Mesothelial cell of epicardium (in vitro differentiated cells): ENCODE results near the gene CRB3. TPM values are rescaled to one million over a fixed set of nuclear protein-coding genes. Genes with fewer than 3 reads are reported as not detected.

Source experiments
- DNase-seq, 2 experiments: peaks; one replicate each; pipeline ENCODE4 v3.0.0; 2021; ENCODE audit warnings: low spot score in 2 of 2; ENCODE audit not compliant: unreplicated experiment in 2 of 2
- H3K27ac Mint-ChIP-seq: 2 replicates; pipeline ENCODE4 v1.8.0; 2021; ENCODE audit warnings: mixed read lengths
- H3K27me3 Mint-ChIP-seq: 2 replicates; pipeline ENCODE4 v1.8.0; 2021; ENCODE audit warnings: low read depth, mixed read lengths
- H3K36me3 Mint-ChIP-seq: 2 replicates; pipeline ENCODE4 v1.8.0; 2021; ENCODE audit warnings: mixed read lengths
- H3K4me1 Mint-ChIP-seq: 2 replicates; pipeline ENCODE4 v1.8.0; 2021; ENCODE audit warnings: mixed read lengths
- H3K4me3 Mint-ChIP-seq: 2 replicates; pipeline ENCODE4 v1.8.0; 2021; ENCODE audit warnings: mild to moderate bottlenecking, moderate library complexity, mixed read lengths
- H3K9me3 Mint-ChIP-seq: 2 replicates; pipeline ENCODE4 v1.8.0; 2021; ENCODE audit warnings: mixed read lengths
- total RNA-seq: library from RNA; stranded (reverse); gene quantifications from 3 replicates; pipeline ENCODE4 v1.2.1, GENCODE V29; 2021
- TF ChIP-seq, protein P1 (sequence below): fragments of 200-600 bp; sonication (generic); IDR thresholded peaks from one replicate; pipeline ENCODE4 v1.5.0; 2021; ENCODE audit warnings: antibody characterized with exemption; ENCODE audit not compliant: unreplicated experiment

The CRB3 gene
- total RNA-seq, 1 donor from 2014 or later, result 20.6 TPM

DNA sequence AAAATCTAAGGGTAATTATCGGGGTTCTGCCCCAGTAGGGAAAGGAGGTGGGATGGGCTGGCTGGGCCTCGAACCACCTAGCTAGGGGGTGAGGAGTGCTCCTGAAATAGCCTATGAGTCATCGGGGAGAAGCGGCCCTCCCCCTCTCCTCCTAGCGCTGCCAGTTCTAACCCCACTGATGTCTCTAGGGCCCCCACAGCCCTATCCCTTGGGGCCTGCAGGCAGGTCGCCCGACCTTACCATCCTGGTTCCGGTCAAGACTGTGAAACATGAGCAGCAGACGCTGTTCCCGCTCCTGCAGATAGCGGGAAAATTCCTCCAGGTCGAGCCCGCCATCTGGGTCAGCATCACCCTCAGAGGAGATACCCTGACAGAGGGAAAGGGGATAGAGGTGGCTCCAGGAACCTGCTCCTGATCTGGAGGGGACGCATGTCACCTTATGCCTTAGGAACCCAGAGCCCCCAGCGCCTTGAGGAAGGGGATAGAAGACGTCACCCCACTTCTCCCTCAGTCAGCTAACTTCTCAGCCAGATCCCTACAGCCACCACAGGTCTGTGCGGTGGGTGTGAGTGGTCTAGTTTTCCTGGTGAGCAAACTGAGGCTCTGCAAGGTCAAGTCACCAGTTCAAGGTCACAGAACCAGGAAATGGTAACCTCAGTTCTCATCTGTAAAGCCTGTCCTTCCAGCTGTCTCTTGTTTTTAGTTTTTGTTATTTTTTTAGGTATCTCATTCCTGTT lies 5.9 kb upstream of the CRB3 start:
- Mint-ChIP-seq H3K4me3 (peak overlapping the region; percentile 84), H3K27me3 (peaks cover 12% of the 10 kb centered on the region), H3K4me1 (peaks cover 15% of the 10 kb centered on the region), H3K9me3 (peaks cover 13% of the 10 kb centered on the region), H3K27ac (peak overlapping the region; percentile 68), H3K36me3 (peaks cover 34% of the 10 kb centered on the region)
- TF ChIP-seq, protein P1, sequence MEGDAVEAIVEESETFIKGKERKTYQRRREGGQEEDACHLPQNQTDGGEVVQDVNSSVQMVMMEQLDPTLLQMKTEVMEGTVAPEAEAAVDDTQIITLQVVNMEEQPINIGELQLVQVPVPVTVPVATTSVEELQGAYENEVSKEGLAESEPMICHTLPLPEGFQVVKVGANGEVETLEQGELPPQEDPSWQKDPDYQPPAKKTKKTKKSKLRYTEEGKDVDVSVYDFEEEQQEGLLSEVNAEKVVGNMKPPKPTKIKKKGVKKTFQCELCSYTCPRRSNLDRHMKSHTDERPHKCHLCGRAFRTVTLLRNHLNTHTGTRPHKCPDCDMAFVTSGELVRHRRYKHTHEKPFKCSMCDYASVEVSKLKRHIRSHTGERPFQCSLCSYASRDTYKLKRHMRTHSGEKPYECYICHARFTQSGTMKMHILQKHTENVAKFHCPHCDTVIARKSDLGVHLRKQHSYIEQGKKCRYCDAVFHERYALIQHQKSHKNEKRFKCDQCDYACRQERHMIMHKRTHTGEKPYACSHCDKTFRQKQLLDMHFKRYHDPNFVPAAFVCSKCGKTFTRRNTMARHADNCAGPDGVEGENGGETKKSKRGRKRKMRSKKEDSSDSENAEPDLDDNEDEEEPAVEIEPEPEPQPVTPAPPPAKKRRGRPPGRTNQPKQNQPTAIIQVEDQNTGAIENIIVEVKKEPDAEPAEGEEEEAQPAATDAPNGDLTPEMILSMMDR, result no peak
- no peak for DNase-seq

DNA sequence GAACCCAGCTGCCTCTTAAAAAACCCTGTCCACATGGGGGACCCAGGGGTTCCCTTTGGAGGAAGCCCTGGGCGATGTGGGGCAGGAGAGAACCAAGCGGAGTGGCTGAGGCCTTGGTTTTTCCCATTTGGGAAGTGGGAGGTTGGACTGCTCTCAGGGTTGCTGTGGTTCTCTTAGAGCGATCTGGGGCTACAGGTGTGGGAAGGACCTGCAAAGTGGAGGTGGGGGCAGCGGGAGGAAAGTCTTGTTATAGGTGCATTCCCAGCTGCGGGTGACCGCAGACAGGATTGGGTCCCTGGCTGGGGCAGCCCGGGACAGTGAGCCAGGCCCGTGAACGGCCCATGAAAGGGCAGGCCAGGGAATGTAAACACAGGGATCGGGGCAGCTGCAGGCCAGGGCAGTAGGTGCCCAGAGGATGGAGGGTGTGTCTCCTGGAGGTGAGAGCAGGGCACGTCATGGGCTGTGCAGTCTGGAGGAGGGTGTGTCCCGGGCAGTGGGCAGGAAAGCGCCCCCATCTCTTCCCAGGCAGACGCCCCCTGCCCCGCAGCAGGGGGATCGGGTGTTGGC lies 5.3 kb upstream of the CRB3 start:
- H3K27ac Mint-ChIP-seq, result peak overlapping the region; percentile 68

DNA sequence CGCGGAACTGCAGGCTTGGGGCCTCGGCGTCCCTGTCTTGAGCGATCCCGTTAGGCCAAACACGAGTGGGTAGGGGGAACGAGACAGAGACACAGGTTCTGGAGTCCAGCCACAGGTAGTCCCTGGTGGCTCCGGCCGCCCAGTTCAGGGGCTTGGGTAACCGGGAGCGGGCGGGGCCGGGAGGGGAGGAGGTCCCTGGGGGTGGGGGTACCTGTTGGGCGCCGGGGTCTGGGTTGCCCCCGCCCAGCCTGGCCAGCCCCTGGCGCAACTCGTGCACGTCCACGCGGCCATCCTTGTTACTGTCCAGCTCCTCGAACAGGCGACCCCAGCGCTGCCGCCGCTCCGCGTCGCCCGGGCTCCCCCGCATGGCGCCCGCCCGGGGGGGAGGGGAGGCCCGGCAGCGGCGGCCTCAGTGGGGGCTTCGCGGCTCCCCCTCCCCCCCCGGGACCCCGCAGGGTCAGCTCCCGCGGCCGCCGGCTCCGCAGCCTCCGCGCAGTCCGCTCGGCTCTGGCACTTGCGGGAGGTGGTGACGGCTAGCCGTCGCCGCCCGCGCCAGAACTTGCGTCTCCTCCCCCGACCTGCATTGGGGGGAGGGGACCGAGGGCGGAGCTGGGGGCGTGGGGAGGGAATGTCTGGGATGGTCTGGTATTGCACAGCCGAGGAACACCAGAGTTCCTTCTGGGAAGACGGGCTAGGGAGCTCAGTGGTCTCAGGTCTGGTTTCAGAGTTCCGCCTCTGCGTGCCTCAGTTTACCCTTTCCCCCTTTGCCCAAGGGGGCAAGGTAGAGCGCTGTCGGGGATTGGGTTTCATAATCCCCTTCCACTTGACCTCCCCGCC lies 4.6 kb upstream of the CRB3 start, which contains the start of gene SLC25A23:
SLC25A23 (minus strand) TSS at position 531 of the 837 bp plus-strand sequence; CDS start at position 367, 164 bp downstream.
- peak; percentile 60 to 82 for DNase-seq
- H3K4me1 Mint-ChIP-seq, result peaks cover 19% of the 10 kb centered on the region
- H3K36me3 Mint-ChIP-seq, result peaks cover 20% of the 10 kb centered on the region

More for the DNA sequence above, 5.3 kb upstream of the CRB3 start:
- peaks cover 9% of the 10 kb centered on the region for H3K9me3 Mint-ChIP-seq
- H3K27me3 Mint-ChIP-seq, result peaks cover 13% of the 10 kb centered on the region
- TF ChIP-seq, protein P1, result no peak
- peaks cover 15% of the 10 kb centered on the region for H3K4me1 Mint-ChIP-seq
- H3K4me3 Mint-ChIP-seq, result peak overlapping the region; percentile 84
- H3K36me3 Mint-ChIP-seq, result peaks cover 27% of the 10 kb centered on the region
- DNase-seq, result no peak

DNA sequence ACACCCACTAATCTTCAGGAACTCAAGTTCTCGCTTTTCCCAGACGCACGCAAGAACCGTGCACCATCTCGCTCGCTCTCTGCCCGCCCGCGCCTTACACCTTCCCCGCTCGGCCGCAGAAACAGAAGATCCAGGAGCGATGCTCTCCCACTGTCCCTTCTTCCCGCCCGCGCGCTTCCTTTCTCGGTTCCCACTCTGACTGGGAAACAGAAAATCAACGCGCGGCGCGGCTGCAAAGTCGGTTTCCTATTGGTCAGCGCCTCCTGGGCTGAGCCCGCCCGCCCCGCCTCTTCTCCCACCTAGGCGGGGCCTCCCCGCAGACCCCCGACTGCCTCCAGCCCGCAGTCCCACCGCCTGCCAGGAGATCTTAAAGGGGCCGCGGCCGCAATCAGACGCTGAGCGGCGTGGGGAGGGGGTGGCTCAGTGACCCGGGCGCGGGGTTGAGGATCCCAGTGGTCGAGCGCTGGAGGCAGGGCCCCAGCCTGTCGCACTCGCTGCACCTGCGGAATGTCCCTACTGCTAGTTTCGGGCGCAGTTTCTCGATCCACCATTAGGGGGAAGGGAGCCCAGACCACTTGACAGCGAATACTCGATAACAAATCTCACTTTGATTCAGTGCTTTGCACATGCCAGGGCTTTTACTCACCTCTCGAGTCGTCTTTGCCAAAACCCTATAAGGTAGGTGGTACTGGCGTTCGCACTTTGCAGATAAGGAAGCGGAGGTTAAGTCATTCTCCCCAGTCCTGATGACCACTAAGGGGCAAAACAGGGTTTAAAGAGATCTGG lies 3.8 kb upstream of the CRB3 start:
- peak; percentile 97 to 98 for DNase-seq
- Mint-ChIP-seq H3K4me3 (peak overlapping the region; percentile 87), H3K36me3 (peaks cover 12% of the 10 kb centered on the region), H3K4me1 (peaks cover 26% of the 10 kb centered on the region), H3K27ac (peak overlapping the region; percentile 94), H3K9me3 (peaks cover 2% of the 10 kb centered on the region), H3K27me3 (peaks cover 24% of the 10 kb centered on the region)
- TF ChIP-seq, protein P1, result peak; percentile 84

More for the DNA sequence above, 4.6 kb upstream of the CRB3 start, which contains the start of gene SLC25A23:
- TF ChIP-seq, protein P1, result no peak
- H3K4me3 Mint-ChIP-seq, result peak within 1 kb of the TSS; percentile 87
- H3K27ac Mint-ChIP-seq, result peak within 1 kb of the TSS; percentile 94
- peaks cover 9% of the 10 kb centered on the region for H3K9me3 Mint-ChIP-seq
- peaks cover 16% of the 10 kb centered on the region for H3K27me3 Mint-ChIP-seq

DNA sequence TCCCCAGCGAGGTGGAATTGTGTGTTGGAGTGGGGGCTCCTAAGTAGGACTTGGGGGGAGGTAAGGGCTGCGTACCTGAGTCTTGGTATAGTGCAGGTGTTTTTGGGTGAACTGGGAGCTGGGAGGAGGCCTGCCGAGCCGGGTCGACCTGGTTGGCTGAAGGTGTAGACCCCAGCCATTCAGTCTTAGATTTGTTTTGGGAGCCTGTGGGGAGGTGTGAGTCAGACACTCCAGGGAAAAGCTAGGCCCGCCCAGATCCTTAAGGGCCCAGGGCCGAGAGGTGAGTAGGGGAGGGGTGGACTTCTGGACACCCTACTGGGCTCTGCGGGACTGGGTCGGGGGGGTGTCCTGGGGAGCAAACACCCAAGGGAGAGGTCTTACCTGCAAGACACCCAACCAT lies 935 bp downstream of the CRB3 start:
- Mint-ChIP-seq H3K9me3 (no peaks in the 10 kb centered on the region), H3K4me3 (peak overlapping the region; percentile 80), H3K27me3 (peaks cover 40% of the 10 kb centered on the region), H3K4me1 (peaks cover 17% of the 10 kb centered on the region), H3K36me3 (peaks cover 10% of the 10 kb centered on the region), H3K27ac (peak overlapping the region; percentile 66)
- TF ChIP-seq, protein P1, result no peak
- no peak for DNase-seq
